Memory B cell (primary cell): ENCODE measurements around the gene SCNN1A.

Source experiments
- ATAC-seq: fragments of 150-1000 bp; cut with Tn5 transposase; 2 replicates; pipeline ENCODE4 v1.10.0; 2021; ENCODE audit warnings: low read depth, mild to moderate bottlenecking, moderate library complexity
- DNase-seq, 2 donors: peaks; one replicate each; pipeline ENCODE4 v3.0.0; 2022; ENCODE audit warnings: low spot score in 2 of 2
- H3K27ac Mint-ChIP-seq: one replicate; pipeline ENCODE4 v1.8.0; 2022; ENCODE audit warnings: mild to moderate bottlenecking, moderate library complexity, mixed read lengths
- H3K27me3 Mint-ChIP-seq: one replicate; pipeline ENCODE4 v1.8.0; 2022; ENCODE audit warnings: mixed read lengths
- H3K36me3 Mint-ChIP-seq: one replicate; pipeline ENCODE4 v1.8.0; 2022; ENCODE audit warnings: mild to moderate bottlenecking, mixed read lengths
- H3K4me1 Mint-ChIP-seq: one replicate; pipeline ENCODE4 v1.8.0; 2022; ENCODE audit warnings: mixed read lengths
- H3K4me3 Mint-ChIP-seq: one replicate; pipeline ENCODE4 v1.8.0; 2022; ENCODE audit warnings: mild to moderate bottlenecking, moderate library complexity, mixed read lengths
- H3K9me3 Mint-ChIP-seq: one replicate; pipeline ENCODE4 v1.8.0; 2022; ENCODE audit warnings: mixed read lengths

SCNN1A gene

DNA sequence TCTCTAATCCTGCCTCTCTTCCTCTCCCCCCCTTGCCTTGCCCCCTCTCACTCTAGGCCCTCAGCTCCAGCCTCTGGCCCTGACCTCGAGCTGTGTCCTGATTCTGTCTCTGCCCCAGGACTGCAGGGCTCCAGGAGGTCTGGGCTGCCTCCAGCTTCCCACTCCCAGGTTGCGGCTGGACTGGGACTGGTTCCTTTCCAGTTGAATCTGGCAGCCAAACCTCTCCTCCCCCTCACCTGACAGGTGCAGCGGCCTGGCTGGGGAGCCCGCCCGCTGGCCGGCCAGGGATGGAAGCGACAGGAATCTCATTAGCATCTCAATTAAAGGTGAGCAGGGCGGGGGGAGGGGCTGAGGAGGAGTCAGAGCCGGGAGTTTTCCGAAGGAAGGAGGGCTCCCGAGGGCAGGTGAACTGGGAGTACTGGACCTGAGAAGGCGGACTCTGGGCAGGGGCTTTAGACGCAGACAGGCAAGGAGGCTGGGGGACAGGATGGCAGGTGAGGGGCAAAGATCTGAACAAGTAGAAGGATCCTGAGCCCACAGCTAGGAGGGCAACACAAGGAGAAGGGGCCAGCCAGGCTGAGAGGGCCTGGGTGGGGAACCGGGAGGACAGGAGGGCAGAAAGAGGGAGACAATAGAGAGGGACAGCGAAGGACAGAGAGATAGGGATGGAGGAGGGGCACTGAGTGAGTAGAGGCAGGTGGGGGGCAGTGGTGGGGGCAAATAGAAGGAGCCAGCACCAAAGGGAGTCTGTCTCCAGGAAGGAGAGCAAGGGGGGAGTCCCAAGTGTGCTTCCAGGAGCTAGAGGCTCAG is at the start of gene SCNN1A:
Gene SCNN1A (minus strand): TSS at position 295 of the 810 bp plus-strand sequence. CDS start 780 bp downstream, outside the sequence.
- no peak for DNase-seq
- no peak within 1 kb of the TSS for H3K27ac Mint-ChIP-seq

DNA sequence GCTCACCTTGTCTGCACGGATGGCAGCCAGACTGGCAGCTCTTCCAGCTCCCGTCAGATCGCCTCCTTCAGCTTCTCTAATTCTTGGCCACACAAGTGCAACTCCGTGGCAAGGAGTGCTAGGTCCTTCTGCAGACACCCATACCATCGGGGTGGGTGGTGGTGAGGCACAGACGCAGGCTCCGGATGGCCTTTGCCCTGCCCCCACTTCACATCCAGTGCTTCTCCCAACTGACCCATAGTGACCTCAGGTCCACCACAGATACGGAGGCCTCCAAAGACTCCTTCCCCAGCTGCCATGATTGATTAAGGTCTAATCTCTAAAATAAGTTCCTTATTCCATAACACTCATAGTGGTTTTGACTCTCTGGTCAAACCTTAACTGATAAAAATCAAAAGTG is 49.5 kb upstream of the SCNN1A start:
- DNase-seq (no peak), ATAC-seq (no peak)
- Mint-ChIP-seq H3K4me3 (no peak overlapping the region), H3K4me1 (peaks cover 29% of the 10 kb centered on the region), H3K27ac (peak overlapping the region; percentile 93), H3K36me3 (no peaks in the 10 kb centered on the region), H3K27me3 (no peaks in the 10 kb centered on the region), H3K9me3 (no peaks in the 10 kb centered on the region)

More for the DNA sequence above, at the start of gene SCNN1A:
- H3K27me3 Mint-ChIP-seq = peaks cover 31% of the 10 kb centered on the region
- no peak within 1 kb of the TSS for H3K4me3 Mint-ChIP-seq
- H3K4me1 Mint-ChIP-seq = peaks cover 6% of the 10 kb centered on the region
- ATAC-seq = no peak
- no peaks in the 10 kb centered on the region for H3K9me3 Mint-ChIP-seq
- no peaks in the 10 kb centered on the region for H3K36me3 Mint-ChIP-seq

DNA sequence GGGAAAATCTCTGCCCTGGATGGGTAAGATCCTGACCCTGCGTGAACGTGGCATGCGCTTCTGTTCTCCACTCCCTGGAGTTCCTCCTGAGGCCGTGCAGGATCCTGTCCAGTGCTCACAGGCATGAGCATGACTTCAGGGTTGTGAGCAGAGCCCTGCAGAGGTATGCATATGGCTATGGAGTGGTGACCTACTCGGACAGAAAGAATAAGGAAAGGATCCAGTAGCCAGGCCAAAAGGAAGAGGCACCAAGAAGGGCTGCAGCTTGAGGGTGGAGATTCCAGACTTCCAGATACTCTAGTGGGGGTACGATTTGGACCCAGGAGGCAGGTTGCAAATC is 48.6 kb upstream of the SCNN1A start:
- peak overlapping the region; percentile 93 for H3K27ac Mint-ChIP-seq
- H3K4me3 Mint-ChIP-seq = no peak overlapping the region
- H3K36me3 Mint-ChIP-seq = no peaks in the 10 kb centered on the region
- DNase-seq = no peak
- H3K9me3 Mint-ChIP-seq = no peaks in the 10 kb centered on the region
- no peak for ATAC-seq
- H3K4me1 Mint-ChIP-seq = peaks cover 29% of the 10 kb centered on the region
- peaks cover 4% of the 10 kb centered on the region for H3K27me3 Mint-ChIP-seq

DNA sequence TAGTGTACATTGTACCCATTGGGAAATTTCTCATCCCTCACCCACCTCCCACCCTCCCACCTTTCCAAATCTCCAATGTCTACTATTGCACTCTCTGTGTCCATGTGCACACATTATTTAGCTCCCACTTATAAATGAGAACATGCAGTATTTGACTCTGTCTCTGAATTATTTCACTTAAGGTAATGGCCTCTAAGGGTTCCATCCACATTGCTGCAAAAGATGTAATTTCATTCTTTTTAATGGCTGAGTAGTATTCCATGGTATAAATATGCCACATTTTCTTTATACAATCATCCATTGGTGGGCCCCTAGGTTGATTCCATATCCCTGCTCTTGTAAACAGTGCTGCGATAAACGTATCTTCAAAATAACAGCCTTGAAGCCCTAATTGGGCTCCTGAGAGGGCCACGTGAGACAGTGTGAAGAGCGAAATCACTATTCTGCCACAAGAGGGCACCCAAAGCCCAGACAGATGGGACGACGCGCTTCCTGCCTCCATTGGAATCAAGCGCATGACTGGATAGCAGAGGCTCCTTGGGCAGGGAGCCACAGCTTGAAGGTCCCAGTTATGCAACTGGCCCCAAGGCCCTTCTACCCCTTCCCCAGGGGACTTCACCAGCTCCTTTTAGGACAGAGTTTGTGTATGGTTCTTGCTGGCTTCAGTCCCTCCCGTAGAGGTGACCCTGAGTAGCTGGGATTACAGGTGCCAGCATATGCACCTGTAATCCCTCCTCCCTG is 48.1 kb upstream of the SCNN1A start:
- DNase-seq (peak; percentile 64 to 74), ATAC-seq (peak; percentile 37)
- Mint-ChIP-seq H3K36me3 (no peaks in the 10 kb centered on the region), H3K9me3 (no peaks in the 10 kb centered on the region), H3K4me3 (no peak overlapping the region), H3K27ac (peak overlapping the region; percentile 93), H3K27me3 (peaks cover 4% of the 10 kb centered on the region), H3K4me1 (peaks cover 29% of the 10 kb centered on the region)

DNA sequence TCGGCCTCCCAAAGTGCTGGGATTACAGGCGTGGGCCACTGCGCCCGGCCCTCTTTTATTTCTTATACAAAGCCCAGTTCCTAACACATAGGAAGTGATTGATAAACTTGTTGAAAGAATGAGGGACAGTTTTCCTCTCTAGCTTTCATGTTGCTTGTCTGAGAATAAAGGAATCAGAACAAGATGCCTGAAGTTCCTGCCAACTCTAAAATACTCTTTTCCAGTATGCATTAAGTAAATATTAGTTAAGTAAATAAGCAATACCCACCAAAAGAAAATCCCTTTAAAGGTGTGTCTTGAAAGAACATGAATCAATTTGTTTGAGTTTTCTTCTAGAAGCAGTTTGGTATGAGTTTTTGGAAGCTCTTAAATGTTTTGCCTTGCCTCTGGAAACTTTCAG is 45.0 kb upstream of the SCNN1A start:
- Mint-ChIP-seq H3K4me1 (peaks cover 15% of the 10 kb centered on the region), H3K27me3 (peaks cover 9% of the 10 kb centered on the region), H3K27ac (no peak overlapping the region), H3K36me3 (no peaks in the 10 kb centered on the region), H3K9me3 (no peaks in the 10 kb centered on the region), H3K4me3 (no peak overlapping the region)
- DNase-seq (no peak), ATAC-seq (no peak)

DNA sequence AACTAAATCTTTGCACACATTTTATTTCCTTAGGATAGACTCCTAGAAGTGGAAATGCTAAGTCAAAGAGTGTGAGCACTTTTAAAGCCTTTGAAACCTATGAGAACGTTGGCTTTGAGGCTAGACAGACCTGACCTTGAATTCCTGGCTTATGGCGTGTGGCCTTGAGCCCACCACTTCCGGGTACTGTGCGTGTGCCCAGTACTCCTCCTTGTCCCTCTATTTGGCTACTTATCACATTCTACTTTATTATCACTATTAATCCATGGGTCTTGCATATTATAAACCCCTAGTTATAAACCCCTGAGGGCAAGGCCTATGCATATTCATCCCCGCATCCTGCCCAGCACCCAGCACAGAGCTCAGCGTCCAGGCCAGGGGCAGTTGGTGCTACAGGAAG is 43.4 kb upstream of the SCNN1A start:
- Mint-ChIP-seq H3K4me1 (peaks cover 13% of the 10 kb centered on the region), H3K9me3 (no peaks in the 10 kb centered on the region), H3K4me3 (no peak overlapping the region), H3K27me3 (peaks cover 9% of the 10 kb centered on the region), H3K36me3 (no peaks in the 10 kb centered on the region), H3K27ac (no peak overlapping the region)
- ATAC-seq = no peak
- DNase-seq = no peak

DNA sequence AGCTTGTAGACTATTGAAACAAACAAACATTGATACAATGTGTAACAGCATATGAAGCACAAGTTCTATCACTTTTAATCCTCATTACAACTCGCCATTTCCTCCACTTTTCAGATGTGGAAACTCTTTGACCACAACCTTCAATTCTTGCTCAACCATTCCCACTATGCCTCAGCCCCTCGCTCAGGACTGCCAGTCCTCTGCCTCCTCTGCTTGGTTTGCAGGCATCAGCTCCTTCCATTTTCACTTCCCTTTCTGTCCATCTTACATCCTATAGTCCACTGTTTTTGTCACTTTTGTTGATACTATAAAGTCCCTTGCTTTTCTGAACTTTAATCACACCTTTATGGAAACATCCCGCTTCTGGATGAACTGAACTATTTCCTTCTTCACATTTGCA is 41.2 kb upstream of the SCNN1A start:
- DNase-seq = no peak
- H3K27me3 Mint-ChIP-seq = peaks cover 9% of the 10 kb centered on the region
- peaks cover 7% of the 10 kb centered on the region for H3K4me1 Mint-ChIP-seq
- no peaks in the 10 kb centered on the region for H3K36me3 Mint-ChIP-seq
- H3K27ac Mint-ChIP-seq = no peak overlapping the region
- no peak overlapping the region for H3K4me3 Mint-ChIP-seq
- no peaks in the 10 kb centered on the region for H3K9me3 Mint-ChIP-seq
- no peak for ATAC-seq

DNA sequence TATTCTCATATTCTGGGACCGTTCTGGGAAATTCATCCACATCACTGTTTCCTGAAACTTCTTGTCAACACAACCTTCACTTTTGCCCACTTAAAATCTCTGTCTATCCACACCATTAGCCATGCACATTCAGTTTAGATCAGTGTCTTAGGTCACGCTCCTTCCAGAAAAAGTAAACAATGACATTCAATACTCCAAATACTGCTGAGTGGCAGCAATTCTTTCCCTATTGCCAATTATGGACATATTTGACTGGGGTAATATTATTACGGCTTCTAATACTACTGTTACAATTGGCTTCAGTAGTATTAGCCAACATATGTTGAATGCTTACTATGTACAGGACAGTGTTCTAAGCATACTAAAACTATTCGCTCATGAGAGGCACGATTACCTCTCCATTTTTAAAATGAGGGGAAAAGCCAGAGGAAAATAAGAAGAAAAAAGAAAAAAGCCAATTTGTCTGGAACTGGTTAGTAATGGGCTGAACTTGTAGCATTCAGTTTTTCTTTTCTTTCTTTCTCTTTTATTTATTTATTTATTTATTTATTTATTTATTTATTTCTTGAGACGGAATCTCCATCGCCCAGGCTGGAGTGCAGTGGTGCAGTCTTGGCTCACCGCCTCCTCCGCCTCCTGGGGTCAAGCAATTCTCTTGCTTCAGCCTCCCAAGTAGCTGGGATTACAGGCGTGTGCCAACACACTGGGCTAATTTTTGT is 32.0 kb upstream of the SCNN1A start:
- peaks cover 2% of the 10 kb centered on the region for H3K36me3 Mint-ChIP-seq
- H3K4me3 Mint-ChIP-seq = no peak overlapping the region
- no peaks in the 10 kb centered on the region for H3K4me1 Mint-ChIP-seq
- no peaks in the 10 kb centered on the region for H3K9me3 Mint-ChIP-seq
- H3K27me3 Mint-ChIP-seq = peaks cover 8% of the 10 kb centered on the region
- no peak for DNase-seq
- no peak for ATAC-seq
- no peak overlapping the region for H3K27ac Mint-ChIP-seq

DNA sequence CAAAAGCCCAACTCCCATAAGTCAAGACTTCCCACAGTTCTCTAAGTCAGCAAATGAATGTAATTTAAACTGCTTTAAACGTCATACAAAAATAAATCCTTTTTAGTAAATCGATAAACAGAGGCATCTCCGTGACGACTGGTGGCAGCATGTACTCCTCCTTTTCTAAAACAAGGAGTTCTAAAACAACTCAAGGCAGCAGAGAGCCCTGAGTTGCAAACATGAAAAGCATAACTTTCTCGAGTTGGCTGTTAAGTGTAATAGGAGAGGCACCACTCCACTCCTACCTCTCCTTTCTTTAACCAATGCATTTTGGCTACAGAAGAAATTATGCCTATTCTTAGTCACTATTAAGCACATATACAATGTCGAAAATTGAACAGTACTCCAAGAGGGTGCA is 30.6 kb upstream of the SCNN1A start:
- H3K27ac Mint-ChIP-seq = no peak overlapping the region
- peaks cover 8% of the 10 kb centered on the region for H3K27me3 Mint-ChIP-seq
- no peaks in the 10 kb centered on the region for H3K4me1 Mint-ChIP-seq

DNA sequence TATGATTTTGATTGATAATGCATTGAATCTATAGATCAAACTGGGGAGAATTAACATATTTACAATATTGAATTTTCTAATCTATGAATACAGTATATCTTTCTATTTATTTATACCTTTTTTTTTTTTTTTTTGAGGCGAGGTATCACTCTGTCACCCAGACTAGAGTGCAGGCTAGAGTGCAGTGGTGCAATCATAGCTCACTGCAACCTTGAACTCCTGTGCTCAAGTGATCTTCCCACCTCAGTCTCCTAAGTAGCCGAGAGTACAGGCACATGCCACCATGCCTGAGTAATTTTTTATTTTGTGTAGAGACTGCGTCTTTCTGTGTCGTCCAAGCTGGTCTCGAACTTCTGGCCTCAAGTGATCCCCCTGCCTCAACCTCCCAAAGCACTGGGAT is 29.0 kb upstream of the SCNN1A start:
- H3K36me3 Mint-ChIP-seq = no peaks in the 10 kb centered on the region
- no peaks in the 10 kb centered on the region for H3K4me1 Mint-ChIP-seq
- no peak overlapping the region for H3K4me3 Mint-ChIP-seq
- DNase-seq = no peak
- H3K9me3 Mint-ChIP-seq = no peaks in the 10 kb centered on the region
- H3K27ac Mint-ChIP-seq = no peak overlapping the region
- peaks cover 10% of the 10 kb centered on the region for H3K27me3 Mint-ChIP-seq
- no peak for ATAC-seq

More for the DNA sequence above, 30.6 kb upstream of the SCNN1A start:
- ATAC-seq (no peak), DNase-seq (no peak)
- Mint-ChIP-seq H3K9me3 (no peaks in the 10 kb centered on the region), H3K36me3 (peaks cover 2% of the 10 kb centered on the region), H3K4me3 (no peak overlapping the region)

DNA sequence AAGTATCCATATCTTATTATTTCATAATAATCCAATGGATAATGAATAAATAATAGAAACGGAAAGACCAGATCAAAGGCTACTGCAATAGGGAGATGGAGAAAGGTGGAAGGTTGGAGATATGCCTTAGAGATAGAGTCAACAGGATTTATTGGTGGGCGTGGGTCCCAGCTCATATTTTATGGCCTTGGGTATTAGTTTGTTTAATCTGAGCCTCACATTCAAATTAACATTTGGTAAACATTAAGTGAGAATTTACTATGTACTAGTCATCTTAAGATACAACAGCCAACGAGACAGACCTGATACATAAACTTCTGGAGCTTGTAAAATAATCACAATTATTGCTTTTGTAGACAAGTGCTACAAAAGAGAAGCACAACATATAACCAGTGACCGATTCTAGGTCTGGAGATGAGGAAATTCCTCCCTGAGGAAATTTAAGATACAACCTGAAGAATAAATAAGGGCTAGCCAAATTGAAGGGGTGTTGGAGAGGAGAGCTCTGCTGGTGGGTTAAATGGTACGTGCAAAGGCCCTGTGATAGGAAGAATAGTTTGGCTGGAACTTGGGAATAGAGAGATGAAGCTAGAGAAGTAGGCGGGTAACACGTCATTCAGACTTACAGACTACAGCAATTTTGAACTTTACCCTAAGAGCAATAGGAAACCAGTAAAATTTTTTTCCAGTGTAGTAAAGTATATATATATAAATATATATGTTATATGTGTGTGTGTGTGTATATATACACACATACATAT is 24.7 kb upstream of the SCNN1A start:
- Mint-ChIP-seq H3K27me3 (peaks cover 6% of the 10 kb centered on the region), H3K27ac (no peak overlapping the region), H3K4me3 (no peak overlapping the region), H3K36me3 (no peaks in the 10 kb centered on the region), H3K9me3 (no peaks in the 10 kb centered on the region), H3K4me1 (no peaks in the 10 kb centered on the region)
- DNase-seq (no peak), ATAC-seq (no peak)

DNA sequence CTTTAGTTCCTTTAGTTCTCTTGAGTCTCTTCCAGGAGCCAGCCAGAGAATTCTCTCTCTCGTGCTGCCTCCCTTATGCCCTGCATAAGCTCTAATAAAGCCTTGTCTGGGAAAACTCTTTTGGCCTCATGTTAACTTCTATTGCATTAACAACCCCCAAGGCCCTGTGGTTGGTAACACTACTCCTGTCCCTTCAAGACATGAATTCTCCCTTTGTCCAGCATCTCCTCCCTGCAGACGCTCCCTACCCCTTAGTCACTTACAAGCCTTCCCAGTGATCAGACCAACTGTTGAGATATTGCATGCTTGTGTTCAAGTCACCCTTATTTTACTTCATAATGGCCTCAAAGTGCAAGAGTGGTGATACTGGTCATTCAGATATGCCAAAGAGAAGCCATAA is 20.7 kb upstream of the SCNN1A start:
- no peaks in the 10 kb centered on the region for H3K4me1 Mint-ChIP-seq
- no peak overlapping the region for H3K27ac Mint-ChIP-seq
- H3K27me3 Mint-ChIP-seq = peaks cover 6% of the 10 kb centered on the region
- H3K4me3 Mint-ChIP-seq = no peak overlapping the region
- H3K36me3 Mint-ChIP-seq = no peaks in the 10 kb centered on the region
- ATAC-seq = no peak
- no peak for DNase-seq
- H3K9me3 Mint-ChIP-seq = no peaks in the 10 kb centered on the region

DNA sequence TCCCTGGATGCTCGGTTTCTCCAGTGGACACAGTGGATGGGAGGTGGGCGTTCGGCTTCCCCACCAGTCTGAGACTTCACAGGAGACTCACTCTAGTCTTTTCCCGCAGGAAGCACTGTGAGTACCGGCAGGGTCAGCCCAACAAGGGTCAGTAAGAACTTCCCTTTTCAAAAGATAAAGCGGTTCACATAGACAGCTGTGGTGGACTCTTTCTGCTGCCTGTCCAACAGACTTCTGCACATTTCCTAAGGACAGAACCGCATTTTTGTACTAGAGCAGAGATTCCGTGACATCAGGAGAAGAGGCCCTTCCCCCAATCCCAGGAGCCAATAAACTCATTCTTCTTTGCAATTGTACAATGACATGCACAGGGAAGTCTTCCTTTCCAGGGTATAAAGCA is 19.0 kb upstream of the SCNN1A start:
- H3K4me1 Mint-ChIP-seq = no peaks in the 10 kb centered on the region
- no peaks in the 10 kb centered on the region for H3K36me3 Mint-ChIP-seq
- DNase-seq (no peak), ATAC-seq (no peak)
- no peak overlapping the region for H3K27ac Mint-ChIP-seq
- peaks cover 5% of the 10 kb centered on the region for H3K27me3 Mint-ChIP-seq
- H3K4me3 Mint-ChIP-seq = no peak overlapping the region
- H3K9me3 Mint-ChIP-seq = no peaks in the 10 kb centered on the region

DNA sequence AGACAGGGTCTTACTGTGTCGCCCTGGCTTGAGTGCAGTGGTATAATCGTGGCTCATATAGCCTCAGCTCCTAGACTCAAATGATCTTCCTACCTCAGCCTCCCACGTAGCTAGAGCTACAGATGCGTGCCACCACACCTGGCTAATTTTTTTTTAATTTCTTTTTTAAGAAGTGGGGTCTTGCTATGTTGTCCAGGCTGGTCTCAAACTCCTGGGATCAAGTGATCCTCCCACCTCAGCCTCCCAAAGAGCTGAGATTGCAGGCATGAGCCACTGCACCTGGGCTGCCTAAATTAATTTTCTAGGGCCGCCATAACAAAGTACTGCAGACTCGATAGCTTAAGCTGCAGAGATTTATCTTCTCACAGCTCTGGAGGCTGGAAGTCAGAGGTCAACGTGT is 17.7 kb upstream of the SCNN1A start:
- ATAC-seq = no peak
- H3K27ac Mint-ChIP-seq = no peak overlapping the region
- no peak overlapping the region for H3K4me3 Mint-ChIP-seq
- no peak for DNase-seq
- H3K27me3 Mint-ChIP-seq = peaks cover 8% of the 10 kb centered on the region
- H3K9me3 Mint-ChIP-seq = no peaks in the 10 kb centered on the region
- H3K36me3 Mint-ChIP-seq = no peaks in the 10 kb centered on the region
- H3K4me1 Mint-ChIP-seq = no peaks in the 10 kb centered on the region
